Fibroblast of skin of abdomen (primary cell): ENCODE results near the gene RAB31.

ENCODE experiments used
- DNase-seq: peaks from one replicate; pipeline ENCODE4 v3.0.0-alpha.2; 2013

RAB31 gene

DNA sequence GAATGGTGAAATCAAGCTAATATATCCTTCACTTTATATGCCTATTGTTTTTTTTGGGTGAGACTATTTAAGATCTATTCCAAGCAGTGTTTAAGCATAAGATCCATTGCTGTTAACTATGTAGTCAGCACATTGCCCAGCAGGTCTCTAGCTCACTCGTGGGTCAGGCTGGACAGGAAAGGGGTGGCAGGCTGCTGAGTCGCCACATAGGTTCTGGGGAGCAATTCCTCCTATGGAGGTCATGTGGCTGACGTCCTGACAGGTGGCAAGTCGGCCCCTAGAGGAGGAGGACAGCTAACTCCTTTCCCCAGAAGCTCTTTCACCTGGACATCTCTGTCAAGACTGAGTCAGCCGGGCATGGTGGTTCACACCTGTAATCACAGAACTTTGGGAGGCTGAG lies 13.9 kb upstream of the RAB31 start:
- no peak for DNase-seq

DNA sequence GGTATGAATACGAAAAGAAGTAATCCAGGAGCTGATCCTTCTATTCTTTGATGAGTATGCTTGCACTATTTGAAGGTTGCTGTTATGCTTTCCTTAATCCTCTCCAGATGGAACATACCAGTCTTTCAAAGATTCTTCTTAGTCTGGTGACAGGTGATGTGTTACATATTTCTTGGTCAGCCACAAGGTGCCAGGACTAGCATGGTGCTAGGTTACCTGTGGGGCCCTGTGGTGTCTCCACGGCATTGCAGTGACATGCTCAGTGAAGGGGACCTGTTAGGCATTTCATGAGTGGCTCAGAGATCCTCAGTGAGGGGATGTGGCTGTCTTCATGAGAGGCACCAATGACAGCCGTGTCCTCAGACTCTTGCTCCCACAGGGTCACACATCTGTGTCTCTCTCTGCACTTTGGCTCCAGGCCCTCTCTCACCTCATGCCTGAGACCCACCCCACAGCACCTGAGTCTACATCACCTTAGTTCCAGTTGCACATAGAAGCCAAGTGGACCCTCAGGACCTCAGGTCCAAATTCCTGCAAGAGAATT lies 13.1 kb upstream of the RAB31 start:
- no peak for DNase-seq

GRCh38 chr18:9695605-9696004 lies 12.5 kb upstream of the RAB31 start:
- no peak for DNase-seq

DNA sequence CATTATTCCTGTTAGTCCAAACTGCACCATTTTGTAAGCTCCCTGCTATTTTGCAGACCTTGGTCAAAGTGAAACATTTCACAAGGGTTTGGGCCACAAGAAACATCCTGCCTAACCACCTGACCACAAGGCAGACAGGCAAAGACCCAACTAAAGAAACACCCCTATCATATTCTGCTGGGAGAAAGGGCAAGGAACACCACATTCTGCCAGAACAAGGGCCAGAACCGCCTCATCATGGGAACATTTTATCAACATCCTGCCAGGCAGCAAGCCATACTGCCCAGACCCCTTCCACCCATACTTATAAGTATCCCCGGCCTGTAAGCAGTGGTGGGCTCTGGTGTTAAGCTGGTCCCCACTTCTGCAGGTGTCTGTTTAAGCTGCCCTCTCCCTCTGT lies 12.0 kb upstream of the RAB31 start:
- no peak for DNase-seq

- DNase-seq = no peak
Measured at GRCh38 chr18:9696701-9697100, 11.4 kb upstream of the RAB31 start.

DNA sequence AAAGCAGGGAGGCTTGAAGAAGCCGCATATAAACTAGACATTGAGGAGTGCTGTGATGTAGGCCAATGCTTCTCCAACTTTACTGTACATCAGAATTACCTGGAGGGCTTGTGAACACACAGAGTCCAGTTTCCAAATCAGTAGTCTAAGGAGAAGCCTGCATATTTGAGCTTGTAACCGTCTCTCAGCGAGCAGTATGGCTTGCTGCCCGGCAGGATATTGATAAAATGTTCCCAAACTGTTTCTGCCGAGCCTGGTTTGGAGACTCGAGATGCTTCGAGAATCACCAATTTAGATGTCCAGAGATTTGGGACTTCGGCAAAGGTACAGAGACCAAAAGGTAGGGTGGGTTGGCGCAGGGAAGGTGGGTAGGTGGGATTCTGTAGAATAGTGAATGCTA lies 11.0 kb upstream of the RAB31 start:
- DNase-seq = no peak

GRCh38 chr18:9698497-9698896 lies 9.6 kb upstream of the RAB31 start:
- DNase-seq = no peak

DNA sequence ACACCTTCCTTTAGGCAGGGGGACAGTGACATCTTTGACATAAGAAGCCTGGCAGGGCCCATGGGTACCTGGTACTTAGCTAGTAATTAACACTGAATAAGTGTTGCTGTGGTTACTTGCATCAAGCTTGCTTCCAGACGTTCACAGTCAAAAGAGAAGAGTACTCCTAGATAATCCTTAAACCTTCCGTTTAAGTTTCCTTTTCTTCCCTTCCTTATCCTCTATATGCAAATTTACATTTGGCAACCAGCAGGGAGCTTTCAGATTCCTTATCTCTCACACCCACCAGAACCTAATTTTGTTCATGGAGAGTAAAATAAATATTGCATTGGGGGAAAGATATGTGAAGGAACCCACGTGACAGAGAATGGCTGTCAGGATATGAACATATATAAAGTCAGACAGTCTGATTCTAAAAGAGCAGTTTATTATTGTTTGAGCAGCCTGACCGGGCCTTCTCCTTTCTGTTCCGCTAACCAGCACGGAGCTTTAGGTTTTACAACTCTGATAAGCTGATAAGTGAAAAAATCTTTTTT lies 7.8 kb upstream of the RAB31 start:
- DNase-seq = no peak

GRCh38 chr18:9701609-9702349 lies 6.3 kb upstream of the RAB31 start:
- no peak for DNase-seq

DNA sequence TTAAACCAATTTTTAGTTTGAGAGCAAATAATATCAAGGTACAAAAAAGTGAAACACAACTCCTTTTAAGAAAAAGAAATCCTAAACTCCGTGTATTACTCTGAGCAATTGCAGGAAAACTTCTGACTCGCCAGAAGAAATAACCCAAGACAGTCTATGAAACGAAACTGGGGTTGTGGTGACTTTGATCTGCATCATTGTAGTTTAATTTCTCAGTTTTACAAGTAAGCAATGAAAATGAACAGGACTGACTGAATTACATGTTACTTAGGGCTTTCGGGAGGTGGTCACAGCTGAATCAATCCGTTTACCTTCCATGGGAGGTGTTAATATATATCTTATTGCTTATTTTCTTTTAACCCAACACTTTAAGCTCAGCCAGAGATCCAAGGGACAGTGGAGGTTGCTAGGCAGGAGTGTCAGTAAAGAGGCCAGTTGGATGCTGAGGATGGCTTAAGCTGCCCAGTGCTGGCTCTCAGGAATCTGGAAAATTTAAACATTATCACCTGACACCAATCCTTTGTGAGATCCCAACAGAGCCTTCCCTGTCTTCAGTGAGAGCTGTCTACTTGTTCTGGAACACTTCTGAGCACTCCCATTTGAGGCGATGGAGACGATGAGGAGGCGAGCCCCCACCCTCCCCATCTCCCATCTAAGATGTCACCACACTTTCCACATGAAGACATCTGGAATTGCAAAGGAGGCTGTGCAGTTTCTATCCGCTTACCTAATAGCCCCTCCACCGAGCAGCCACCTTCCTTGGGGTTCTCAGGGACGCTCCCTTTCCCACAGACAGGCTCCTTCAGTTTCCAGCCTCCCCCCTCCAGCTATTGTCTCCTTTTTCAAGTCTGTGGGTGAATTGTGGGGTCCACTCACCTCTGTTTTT lies 3.6 kb upstream of the RAB31 start:
- no peak for DNase-seq

DNA sequence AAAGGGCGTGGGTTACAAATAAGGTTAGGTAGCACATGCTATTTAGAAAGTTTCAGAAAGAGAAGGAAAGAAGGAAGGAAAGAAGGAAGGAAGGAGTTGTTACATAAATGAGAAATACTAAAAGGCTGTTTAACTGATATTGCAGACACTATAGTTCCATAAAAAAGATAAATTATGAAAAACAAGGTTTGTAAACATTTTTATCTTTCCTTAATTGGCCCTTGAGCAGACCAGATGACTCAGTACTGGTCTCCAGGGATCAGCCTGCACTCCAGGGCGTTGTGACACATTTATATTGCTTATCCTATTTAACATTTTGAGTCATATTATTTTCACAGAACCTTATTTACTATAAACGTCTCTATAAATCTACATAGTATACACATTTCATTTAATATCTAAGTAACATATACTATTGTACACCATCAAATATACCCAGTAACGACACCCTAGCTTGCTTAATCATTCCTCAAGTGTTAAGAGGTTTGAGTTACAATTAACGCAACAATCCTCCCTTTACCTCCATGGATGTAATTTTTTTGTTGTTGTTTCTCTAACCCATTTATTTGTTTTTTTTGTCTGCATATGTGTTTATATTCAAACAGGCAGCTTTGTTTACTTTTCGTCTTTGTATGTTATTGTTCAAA lies 2.8 kb upstream of the RAB31 start:
- DNase-seq = peak; percentile 39

DNA sequence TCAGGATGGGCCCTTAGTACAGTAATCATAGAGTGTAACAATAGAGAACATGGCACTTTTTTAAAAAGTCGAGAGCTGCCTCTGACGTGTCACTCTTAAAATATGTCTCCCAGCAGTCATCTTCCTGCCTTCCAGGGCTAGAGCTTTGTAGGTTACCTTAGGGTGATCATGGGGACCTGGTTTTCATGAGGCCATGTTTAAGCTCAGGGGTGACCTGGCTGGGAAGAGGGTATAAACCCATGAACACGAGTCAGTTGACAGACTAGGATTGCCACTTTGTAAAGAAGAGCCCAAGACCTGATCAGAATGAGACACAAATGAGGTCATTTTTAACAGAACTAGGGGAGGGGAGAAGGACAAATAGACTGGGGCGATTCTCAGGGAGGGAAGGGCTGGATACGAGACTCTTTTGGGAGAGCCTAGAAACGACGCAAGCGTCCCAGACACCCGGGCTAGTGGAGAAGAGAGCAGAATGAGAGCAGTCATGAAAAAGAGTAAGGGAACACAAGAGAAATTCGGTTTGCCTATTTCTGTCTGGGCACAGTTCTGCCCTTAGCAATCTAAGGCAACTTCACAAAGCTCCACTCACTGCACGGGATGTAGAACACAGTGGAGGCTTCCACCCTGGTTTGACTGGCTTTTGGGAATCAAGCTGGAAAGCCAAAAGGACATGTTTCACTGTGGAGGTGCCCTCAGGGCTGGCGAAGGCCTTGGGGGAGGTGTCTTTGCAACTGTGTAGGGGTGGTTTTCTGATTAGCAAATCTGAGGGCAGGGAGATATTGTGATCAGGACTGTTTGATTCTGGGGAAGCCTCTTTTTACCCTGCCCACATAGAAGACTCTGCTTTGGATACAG lies 1.8 kb upstream of the RAB31 start:
- DNase-seq = peak; percentile 40

DNA sequence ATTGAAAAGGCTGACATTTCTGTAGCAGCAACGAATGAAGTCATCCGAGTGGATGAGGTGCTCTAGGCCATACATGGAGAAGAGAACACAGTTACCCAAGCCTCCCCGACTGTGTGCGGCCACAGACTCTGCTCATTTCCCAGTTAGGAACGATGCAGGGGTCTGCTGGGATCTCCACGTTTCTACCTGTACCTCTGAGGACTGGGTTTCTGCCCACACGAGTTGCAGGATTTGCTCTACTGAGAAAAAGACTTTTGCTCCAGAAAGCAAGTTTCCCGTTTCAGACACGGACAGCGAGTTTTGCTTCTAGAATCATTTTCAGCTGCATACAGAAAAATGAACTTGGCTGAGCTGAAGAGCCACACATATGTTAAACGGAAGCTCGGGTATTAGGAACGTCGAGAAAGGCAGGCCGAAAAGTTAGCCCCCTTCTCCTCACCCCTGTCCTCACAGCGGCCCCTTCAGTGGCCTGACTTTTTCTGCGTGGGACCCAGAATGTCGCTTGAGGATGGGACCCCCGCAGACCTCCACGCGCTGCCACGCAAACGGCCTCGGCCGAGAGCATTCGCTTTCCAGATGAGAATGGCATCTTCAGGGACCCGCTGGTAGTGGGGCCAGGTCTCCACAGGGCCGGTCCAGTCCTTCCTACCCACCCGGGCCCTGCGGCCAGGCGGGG lies 582 bp upstream of the RAB31 start:
- DNase-seq = peak; percentile 38

DNA sequence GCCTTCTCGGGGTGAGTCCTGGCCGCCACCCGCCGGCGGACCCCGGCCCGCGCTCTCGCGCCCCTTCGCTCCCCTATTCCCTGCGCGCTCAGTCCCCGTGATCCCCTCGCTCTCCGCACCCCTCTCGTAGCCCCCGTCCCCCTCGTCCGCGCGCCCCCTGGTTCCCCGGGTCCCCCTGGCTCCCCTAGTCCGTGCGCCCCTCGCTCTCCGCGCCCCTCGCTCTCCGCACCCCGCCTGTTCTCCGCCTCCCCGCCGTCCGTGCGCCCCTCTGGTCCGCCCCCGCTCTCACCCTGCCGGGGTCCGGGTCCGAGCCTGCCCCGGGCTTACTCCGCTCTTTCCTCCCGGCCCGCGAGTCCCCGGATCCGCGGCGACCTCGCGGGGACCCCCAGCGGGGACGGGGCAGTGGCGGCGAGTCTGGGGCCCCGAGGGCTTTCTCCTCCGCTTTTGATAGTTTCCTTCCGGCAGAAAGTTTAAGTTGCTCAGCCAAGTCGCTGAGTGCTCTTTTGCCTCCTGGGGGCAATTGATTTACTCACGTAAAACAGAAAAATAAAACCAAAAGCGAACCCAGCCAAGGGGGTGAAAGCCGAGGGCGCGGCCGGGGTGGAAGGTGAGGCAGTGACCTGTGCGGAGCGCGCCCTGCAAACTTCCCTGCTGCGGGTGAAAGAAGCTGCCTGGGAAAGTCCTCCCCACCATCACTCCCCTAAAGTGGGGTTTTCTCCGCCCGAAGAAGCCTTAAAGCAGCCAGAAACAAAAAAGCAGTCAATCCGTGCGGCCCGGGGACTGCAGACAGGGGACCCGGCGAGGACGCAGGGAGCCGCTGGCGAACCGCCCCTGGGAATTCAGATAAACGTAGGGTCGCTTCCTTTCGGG lies 568 bp downstream of the RAB31 start:
- DNase-seq = no peak

DNA sequence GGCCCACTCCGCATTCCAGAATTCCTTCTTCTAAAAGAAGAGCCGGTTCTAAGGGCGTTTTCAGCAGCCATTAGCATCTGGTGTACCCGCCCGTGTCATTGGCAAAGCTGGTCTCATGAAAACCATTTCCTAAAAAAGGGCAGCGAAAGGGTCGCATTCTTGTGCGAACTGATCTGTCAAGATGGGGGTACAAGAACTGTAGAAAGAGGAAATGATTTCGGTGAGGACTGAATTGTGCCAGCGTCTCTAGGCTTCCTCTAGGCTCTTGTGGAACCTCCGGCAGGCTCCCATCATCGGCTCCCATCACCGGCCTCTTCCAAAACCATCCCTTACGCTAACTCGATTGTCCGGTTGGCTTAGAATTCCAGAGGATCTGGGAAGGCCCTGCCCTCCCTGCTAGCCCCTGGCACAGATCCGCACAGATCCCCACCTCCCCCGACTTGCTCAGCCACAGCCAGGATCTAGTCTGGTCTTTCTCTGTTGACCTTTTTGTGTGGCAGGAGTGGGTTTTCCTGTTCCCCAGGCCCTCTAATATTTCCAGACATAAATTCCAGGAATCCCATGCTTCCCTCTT lies 1.3 kb downstream of the RAB31 start:
- no peak for DNase-seq

GRCh38 chr18:9710037-9710436 lies 1.9 kb downstream of the RAB31 start:
- no peak for DNase-seq

GRCh38 chr18:9711361-9712129 lies 3.4 kb downstream of the RAB31 start:
- no peak for DNase-seq

DNA sequence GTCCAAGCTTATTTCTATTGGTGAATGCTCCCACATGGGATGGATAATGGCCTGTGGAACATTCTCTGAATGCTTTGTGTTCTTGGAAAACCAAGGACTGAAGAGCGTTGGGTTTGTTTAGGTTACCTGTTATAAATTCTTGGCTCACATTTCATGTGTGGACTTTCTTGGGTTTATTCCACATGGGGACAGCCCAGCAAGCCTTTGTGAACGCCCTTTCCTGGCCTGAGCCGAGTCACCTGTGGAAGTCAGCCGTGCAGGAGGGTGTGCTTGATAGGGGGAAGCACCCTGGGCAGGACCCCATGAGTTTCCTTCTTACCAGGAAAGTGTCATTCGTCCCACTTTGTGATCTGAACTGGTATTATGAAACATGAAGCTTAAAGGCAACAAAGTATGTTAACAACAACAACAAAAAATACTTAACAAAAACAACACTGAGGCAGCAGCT lies 4.1 kb downstream of the RAB31 start:
- DNase-seq = no peak

DNA sequence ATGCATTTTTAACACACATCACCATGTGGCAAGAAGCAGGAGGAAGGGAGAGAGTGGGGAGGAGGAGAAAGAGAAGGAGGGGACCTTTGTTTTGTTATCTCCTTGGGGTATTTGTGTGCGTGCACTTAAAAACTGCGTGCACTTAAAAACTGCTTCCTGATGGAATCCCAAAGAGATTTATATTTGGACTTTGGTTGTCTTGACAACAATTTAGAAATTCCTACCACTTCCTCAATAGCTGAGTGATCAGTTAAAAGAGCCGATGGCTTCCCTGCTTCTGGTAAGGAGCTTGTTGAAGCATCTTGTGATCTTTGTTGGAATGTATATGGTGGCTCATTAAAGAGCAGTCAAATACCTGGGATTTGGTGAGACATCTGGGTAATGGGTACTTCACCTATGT lies 4.5 kb downstream of the RAB31 start:
- DNase-seq = peak; percentile 39
